ENCODE data around the gene LHX4.

LHX4 gene

DNA sequence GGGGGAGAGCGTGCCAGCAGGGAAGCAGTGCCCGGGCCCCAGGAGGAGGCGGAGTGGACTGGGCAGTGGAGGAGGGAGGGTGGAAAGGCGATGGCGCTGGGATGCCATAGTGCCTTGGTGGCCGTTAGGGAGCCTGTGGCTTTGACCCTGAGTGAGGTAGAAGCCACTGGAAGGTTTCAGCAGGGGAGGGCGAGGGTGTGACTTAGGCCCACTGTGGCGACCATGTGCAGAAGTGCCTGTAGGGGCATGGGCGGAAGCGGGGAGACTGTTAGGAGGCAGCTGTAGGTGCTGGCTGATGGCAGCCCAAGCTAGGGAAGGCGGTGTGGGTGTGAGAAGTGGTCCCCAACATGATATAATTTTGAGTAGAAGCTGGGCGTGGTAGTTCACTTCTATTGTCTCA lies 28.2 kb downstream of the LHX4 start (continued):
- TF ChIP-seq, protein P1, sequence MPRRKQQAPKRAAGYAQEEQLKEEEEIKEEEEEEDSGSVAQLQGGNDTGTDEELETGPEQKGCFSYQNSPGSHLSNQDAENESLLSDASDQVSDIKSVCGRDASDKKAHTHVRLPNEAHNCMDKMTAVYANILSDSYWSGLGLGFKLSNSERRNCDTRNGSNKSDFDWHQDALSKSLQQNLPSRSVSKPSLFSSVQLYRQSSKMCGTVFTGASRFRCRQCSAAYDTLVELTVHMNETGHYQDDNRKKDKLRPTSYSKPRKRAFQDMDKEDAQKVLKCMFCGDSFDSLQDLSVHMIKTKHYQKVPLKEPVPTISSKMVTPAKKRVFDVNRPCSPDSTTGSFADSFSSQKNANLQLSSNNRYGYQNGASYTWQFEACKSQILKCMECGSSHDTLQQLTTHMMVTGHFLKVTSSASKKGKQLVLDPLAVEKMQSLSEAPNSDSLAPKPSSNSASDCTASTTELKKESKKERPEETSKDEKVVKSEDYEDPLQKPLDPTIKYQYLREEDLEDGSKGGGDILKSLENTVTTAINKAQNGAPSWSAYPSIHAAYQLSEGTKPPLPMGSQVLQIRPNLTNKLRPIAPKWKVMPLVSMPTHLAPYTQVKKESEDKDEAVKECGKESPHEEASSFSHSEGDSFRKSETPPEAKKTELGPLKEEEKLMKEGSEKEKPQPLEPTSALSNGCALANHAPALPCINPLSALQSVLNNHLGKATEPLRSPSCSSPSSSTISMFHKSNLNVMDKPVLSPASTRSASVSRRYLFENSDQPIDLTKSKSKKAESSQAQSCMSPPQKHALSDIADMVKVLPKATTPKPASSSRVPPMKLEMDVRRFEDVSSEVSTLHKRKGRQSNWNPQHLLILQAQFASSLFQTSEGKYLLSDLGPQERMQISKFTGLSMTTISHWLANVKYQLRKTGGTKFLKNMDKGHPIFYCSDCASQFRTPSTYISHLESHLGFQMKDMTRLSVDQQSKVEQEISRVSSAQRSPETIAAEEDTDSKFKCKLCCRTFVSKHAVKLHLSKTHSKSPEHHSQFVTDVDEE (CRISPR knock-in tag; IDR thresholded peaks at IDR 0.05) = no peak

DNA sequence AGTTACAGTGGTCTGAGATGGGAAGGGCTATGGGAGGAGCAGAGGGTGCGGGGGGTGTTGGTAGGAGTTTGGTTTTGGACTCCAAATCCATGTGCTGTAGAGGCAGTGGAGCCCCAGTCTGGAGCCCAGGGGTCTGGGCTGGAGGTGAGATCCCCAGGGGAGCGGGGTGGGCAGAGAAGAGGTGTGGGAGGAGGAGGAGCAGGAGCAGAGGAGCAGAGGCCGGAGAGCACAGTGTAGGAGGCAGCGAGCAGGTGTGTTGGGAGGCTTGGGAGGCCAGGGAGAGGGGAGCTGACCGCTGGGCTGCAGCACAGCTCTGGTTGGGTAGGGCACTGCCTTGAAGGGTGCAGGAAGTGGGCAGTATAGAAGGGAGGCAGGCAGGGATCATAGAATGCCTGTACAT lies 28.9 kb downstream of the LHX4 start:
- no peak for TF ChIP-seq PPARA (CRISPR knock-in tag; IDR thresholded peaks at IDR 0.05; ENCODE audit: borderline replicate concordance)
- ATAC-seq = no peak

DNA sequence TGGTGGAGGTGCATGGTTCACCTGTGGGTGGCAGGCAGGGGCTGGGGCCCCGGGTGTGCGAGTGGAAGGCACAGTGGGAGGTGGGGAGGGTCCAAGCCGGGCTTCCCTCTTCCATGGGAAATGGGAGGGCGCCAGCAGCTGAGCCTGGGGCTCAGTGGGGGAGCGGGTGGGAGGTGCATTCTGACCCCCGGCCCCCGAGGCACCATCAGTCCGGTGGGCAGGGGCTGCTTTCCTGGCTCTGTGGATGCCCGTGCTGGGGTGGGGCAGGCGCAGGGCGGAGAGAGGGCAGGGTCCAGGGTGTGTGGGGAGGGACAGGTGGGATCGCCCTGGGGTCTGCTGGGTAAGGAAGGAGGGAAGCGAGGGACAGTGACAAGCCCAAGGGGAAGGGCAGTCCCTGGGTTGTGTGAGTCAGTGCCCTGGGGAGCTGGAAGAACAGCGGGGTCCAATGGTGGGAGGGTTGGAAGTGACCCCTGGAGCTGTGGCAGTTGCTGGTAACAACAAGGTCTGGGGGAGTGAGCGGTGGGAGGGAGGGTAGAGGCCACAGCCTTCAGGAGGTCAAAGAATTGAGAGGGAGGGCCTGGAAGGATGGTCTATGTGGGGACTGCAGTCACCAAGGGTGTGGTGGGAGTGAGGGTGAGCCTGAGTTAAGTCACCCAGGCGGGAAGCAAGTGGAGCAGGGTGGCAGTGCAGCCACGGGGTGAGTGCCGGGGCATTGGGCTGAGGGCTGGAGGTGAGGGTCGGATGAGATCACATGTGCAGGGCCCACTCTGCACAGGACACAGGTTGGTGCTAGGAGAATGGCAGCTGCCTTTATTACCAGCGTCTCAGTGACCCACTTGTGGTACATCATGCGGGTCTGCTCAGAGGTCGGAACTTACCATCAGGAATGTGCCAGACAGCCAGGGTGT lies 29.6 kb downstream of the LHX4 start:
- ATAC-seq = no peak
- no peak for TF ChIP-seq ESRRG (CRISPR knock-in tag; IDR thresholded peaks at IDR 0.05)
- no peak for TF ChIP-seq ZC3H10 (CRISPR knock-in tag; IDR thresholded peaks at IDR 0.05)
- TF ChIP-seq, protein P1 (CRISPR knock-in tag; IDR thresholded peaks at IDR 0.05) = no peak
- no peak for TF ChIP-seq ZNF70 (CRISPR knock-in tag; IDR thresholded peaks at IDR 0.05)
- no peak for TF ChIP-seq ZNF8 (CRISPR knock-in tag; IDR thresholded peaks at IDR 0.05)
- no peak for TF ChIP-seq RARB (CRISPR knock-in tag; IDR thresholded peaks at IDR 0.05)
- TF ChIP-seq, protein P2, sequence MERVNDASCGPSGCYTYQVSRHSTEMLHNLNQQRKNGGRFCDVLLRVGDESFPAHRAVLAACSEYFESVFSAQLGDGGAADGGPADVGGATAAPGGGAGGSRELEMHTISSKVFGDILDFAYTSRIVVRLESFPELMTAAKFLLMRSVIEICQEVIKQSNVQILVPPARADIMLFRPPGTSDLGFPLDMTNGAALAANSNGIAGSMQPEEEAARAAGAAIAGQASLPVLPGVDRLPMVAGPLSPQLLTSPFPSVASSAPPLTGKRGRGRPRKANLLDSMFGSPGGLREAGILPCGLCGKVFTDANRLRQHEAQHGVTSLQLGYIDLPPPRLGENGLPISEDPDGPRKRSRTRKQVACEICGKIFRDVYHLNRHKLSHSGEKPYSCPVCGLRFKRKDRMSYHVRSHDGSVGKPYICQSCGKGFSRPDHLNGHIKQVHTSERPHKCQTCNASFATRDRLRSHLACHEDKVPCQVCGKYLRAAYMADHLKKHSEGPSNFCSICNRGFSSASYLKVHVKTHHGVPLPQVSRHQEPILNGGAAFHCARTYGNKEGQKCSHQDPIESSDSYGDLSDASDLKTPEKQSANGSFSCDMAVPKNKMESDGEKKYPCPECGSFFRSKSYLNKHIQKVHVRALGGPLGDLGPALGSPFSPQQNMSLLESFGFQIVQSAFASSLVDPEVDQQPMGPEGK (CRISPR knock-in tag; IDR thresholded peaks at IDR 0.05; ENCODE audit: borderline replicate concordance) = no peak
- no peak for TF ChIP-seq SNAI2 (CRISPR knock-in tag; IDR thresholded peaks at IDR 0.05)
- TF ChIP-seq ISL1 (CRISPR knock-in tag; IDR thresholded peaks at IDR 0.05) = no peak
- TF ChIP-seq OSR1 (CRISPR knock-in tag; IDR thresholded peaks at IDR 0.05) = no peak
- TF ChIP-seq ZFP3 (CRISPR knock-in tag; IDR thresholded peaks at IDR 0.05) = no peak
- TF ChIP-seq, protein P3, sequence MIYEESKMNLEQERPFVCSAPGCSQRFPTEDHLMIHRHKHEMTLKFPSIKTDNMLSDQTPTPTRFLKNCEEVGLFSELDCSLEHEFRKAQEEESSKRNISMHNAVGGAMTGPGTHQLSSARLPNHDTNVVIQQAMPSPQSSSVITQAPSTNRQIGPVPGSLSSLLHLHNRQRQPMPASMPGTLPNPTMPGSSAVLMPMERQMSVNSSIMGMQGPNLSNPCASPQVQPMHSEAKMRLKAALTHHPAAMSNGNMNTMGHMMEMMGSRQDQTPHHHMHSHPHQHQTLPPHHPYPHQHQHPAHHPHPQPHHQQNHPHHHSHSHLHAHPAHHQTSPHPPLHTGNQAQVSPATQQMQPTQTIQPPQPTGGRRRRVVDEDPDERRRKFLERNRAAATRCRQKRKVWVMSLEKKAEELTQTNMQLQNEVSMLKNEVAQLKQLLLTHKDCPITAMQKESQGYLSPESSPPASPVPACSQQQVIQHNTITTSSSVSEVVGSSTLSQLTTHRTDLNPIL (CRISPR knock-in tag; IDR thresholded peaks at IDR 0.05; ENCODE audit: low read depth) = no peak
- TF ChIP-seq ARNTL (CRISPR knock-in tag; IDR thresholded peaks at IDR 0.05; ENCODE audit: borderline replicate concordance, low read depth) = no peak
- no peak for TF ChIP-seq ZNF565 (CRISPR knock-in tag; conservative IDR thresholded peaks at IDR 0.05; ENCODE audit: low read depth)

DNA sequence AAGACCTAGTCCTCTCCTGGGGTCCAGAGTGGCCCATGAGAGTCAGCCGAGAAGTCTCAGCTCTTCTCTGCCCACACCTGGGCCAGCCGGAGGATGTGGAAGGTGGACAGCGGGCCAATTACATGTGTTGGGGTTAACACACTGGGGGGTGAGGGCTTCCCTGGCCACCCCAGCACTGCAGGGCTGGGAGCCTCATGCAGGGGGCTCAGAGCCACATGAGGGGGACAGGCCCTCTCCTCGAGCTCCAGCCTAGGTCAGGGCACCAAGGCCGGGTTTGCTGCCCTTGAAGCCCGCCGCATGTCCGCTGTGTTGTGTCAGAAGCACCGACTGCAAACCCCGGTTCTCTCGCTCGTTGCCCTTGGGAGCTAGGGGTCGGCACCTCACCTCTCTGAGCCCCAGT lies 30.5 kb downstream of the LHX4 start:
- ATAC-seq = no peak
- TF ChIP-seq SNAI2 (CRISPR knock-in tag; IDR thresholded peaks at IDR 0.05) (no peak), ZC3H10 (CRISPR knock-in tag; IDR thresholded peaks at IDR 0.05) (no peak), CSDC2 (CRISPR knock-in tag; IDR thresholded peaks at IDR 0.05) (no peak), GLIS3 (CRISPR knock-in tag; IDR thresholded peaks at IDR 0.05) (no peak)
- TF ChIP-seq, protein P4, sequence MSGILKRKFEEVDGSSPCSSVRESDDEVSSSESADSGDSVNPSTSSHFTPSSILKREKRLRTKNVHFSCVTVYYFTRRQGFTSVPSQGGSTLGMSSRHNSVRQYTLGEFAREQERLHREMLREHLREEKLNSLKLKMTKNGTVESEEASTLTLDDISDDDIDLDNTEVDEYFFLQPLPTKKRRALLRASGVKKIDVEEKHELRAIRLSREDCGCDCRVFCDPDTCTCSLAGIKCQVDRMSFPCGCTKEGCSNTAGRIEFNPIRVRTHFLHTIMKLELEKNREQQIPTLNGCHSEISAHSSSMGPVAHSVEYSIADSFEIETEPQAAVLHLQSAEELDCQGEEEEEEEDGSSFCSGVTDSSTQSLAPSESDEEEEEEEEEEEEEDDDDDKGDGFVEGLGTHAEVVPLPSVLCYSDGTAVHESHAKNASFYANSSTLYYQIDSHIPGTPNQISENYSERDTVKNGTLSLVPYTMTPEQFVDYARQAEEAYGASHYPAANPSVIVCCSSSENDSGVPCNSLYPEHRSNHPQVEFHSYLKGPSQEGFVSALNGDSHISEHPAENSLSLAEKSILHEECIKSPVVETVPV (CRISPR knock-in tag; IDR thresholded peaks at IDR 0.05) = no peak
- TF ChIP-seq, protein P3 (CRISPR knock-in tag; IDR thresholded peaks at IDR 0.05; ENCODE audit: low read depth) = no peak
- TF ChIP-seq, protein P5, sequence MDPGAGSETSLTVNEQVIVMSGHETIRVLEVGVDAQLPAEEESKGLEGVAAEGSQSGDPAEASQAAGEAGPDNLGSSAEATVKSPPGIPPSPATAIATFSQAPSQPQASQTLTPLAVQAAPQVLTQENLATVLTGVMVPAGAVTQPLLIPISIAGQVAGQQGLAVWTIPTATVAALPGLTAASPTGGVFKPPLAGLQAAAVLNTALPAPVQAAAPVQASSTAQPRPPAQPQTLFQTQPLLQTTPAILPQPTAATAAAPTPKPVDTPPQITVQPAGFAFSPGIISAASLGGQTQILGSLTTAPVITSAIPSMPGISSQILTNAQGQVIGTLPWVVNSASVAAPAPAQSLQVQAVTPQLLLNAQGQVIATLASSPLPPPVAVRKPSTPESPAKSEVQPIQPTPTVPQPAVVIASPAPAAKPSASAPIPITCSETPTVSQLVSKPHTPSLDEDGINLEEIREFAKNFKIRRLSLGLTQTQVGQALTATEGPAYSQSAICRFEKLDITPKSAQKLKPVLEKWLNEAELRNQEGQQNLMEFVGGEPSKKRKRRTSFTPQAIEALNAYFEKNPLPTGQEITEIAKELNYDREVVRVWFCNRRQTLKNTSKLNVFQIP (CRISPR knock-in tag; IDR thresholded peaks at IDR 0.05; ENCODE audit: borderline replicate concordance, low read depth) = no peak
